ENCODE data around the gene EVPL. TPM values are rescaled to one million over a fixed set of nuclear protein-coding genes. Genes with fewer than 3 reads are reported as not detected.

Gene EVPL
- total and polyA plus RNA-seq, 4 experiments from 2014 or later: not detected

GRCh38 chr17:76053246-76054111 is 26.4 kb upstream of the EVPL start:
- Histone ChIP-seq H3K9me3 (ENCODE audit: control insufficient read depth in 1 of 2, low read length in 2 of 2) (no peaks in the 10 kb centered on the region), H3K36me3 (ENCODE audit: insufficient read depth, low read length) (peaks cover 71% of the 10 kb centered on the region), H3K27me3 (ENCODE audit: insufficient read depth, low read length) (no peaks in the 10 kb centered on the region), H3K4me1 (ENCODE audit: insufficient read depth, low read length) (peaks cover 6% of the 10 kb centered on the region), H3K4me3 (ENCODE audit: low read length in 2 of 2) (no peak overlapping the region), H3K27ac (ENCODE audit: low read depth, low read length) (no peak overlapping the region)
- Mint-ChIP-seq H3K36me3 (peaks cover 54 to 69% of the 10 kb centered on the region in 2 donors), H3K27ac (peak overlapping the region in 4 of 7 donors; percentile 31 to 52 (median 42)), H3K9me3 (no peaks in the 10 kb centered on the region), H3K4me1 (peaks cover 14 to 23% (median 20%) of the 10 kb centered on the region in 4 donors), H3K27me3 (no peaks in the 10 kb centered on the region), H3K4me3 (no peak overlapping the region)
- DNase-seq: no peak
- intact Hi-C loops (cut with micrococcal nuclease): no loop called here
- CTCF ChIA-PET (ENCODE audit: partially characterized antibody): interaction anchor here (1.0 to 2.2 kb wide), 2 partner anchors 10 to 39 kb away, joined by 4 to 12 read pairs; no protein-coding TSS in a partner anchor
- POLR2A ChIA-PET (ENCODE audit: partially characterized antibody): interaction anchor here (0.6 to 2.7 kb wide), 4 partner anchors 11 to 213 kb away, joined by 3 to 7 read pairs (median 3); no protein-coding TSS in a partner anchor

DNA sequence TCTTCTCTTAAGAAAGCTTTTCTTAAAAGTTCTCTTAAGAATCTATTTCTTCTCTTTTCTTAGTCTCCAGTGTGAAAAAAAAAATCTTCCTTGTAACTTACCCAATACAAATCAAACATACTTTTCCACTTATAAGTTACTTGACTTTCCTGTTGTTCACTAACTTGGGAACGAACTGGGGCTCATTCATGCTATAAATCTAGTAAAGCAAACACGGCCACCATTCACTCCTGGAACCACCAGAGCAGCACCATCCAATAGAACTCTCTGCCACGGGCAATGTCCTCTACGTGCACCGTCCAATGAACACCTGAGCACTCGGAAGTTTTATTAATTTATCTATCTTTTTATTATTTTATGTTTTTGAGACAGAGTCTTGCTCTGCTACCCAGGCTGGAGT is 24.5 kb upstream of the EVPL start:
- DNase-seq: no peak
- ChIA-PET POLR2A (ENCODE audit: partially characterized antibody) (no interaction called here), CTCF (ENCODE audit: partially characterized antibody) (no interaction called here)
- Mint-ChIP-seq H3K27ac (peak overlapping the region in 2 of 7 donors; percentile 64 to 78), H3K4me1 (peaks cover 17 to 28% (median 21%) of the 10 kb centered on the region in 4 donors), H3K9me3 (no peaks in the 10 kb centered on the region), H3K27me3 (no peaks in the 10 kb centered on the region), H3K4me3 (no peak overlapping the region), H3K36me3 (peaks cover 54 to 64% of the 10 kb centered on the region in 2 donors)
- Histone ChIP-seq H3K36me3 (ENCODE audit: insufficient read depth, low read length) (peaks cover 60% of the 10 kb centered on the region), H3K27ac (ENCODE audit: low read depth, low read length) (no peak overlapping the region), H3K4me3 (ENCODE audit: low read length in 2 of 2) (no peak overlapping the region), H3K4me1 (ENCODE audit: insufficient read depth, low read length) (peaks cover 6% of the 10 kb centered on the region), H3K9me3 (ENCODE audit: control insufficient read depth in 1 of 2, low read length in 2 of 2) (no peaks in the 10 kb centered on the region), H3K27me3 (ENCODE audit: insufficient read depth, low read length) (no peaks in the 10 kb centered on the region)
- intact Hi-C loops (cut with micrococcal nuclease): no loop called here

DNA sequence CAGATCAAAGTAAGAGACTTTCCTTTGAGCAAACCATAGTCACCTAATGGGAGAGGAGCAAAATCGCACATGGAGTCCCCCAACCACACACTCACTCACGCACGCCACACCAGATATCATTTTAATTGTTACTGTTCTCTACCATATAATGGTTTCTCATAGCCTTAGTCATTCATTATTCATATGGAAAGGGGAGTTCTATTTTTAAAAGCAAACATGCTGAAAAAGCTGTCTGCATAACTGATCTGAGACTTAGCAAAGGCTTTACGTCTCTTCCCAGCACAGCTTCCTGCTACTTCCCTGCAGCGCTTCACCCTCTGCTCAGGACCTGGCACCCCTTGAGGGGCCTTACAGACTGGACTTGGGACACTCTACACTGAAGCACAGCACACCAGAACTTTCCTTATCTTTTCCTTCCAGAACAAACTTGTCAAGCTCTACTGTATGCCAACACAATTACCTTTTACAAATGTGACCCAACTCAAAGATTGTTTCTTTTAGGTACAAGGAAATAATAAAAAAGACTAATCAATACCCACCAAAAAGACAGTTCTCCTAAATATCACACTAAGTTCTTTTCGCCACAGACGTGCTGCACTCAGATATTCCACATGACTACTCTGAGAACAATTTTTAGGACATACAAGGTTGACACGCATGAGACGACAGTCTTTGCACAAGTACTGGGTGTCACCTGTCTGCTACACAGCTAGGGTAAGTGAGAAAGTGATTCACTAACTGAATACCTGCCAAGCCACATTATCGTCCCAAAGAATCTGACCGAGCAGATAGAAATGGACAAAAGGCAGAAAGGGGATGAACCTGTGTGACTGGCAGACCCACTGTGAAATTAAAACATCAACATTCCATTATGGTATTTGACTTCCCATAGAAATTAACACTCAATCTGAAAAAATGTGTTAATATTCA is 23.7 kb upstream of the EVPL start:
- POLR2A ChIA-PET (ENCODE audit: partially characterized antibody): no interaction called here

GRCh38 chr17:76049836-76050537 is 22.9 kb upstream of the EVPL start:
- Mint-ChIP-seq H3K4me1 (peaks cover 14 to 23% (median 19%) of the 10 kb centered on the region in 4 donors), H3K27ac (peak overlapping the region in 5 of 7 donors; percentile 53 to 90 (median 74)), H3K9me3 (no peaks in the 10 kb centered on the region), H3K4me3 (no peak overlapping the region), H3K36me3 (peaks cover 59 to 71% of the 10 kb centered on the region in 2 donors), H3K27me3 (no peaks in the 10 kb centered on the region)
- no peak overlapping the region for H3K27ac ChIP-seq (ENCODE audit: low read depth, low read length)
- no peak overlapping the region for H3K4me3 ChIP-seq (ENCODE audit: low read length in 2 of 2)
- ChIA-PET POLR2A (ENCODE audit: partially characterized antibody) (interaction anchor here (0.8 kb wide), 1 partner anchor 11 kb away, joined by 3 read pairs; no protein-coding TSS in a partner anchor), CTCF (ENCODE audit: partially characterized antibody) (no interaction called here)
- intact Hi-C loops (cut with micrococcal nuclease): loop anchor here (2.0 kb wide), 1 partner anchor 15 kb away; no protein-coding TSS in a partner anchor
- H3K9me3 ChIP-seq (ENCODE audit: control insufficient read depth in 1 of 2, low read length in 2 of 2): no peaks in the 10 kb centered on the region
- peaks cover 66% of the 10 kb centered on the region for H3K36me3 ChIP-seq (ENCODE audit: insufficient read depth, low read length)
- DNase-seq: no peak
- H3K27me3 ChIP-seq (ENCODE audit: insufficient read depth, low read length): no peaks in the 10 kb centered on the region
- H3K4me1 ChIP-seq (ENCODE audit: insufficient read depth, low read length): peaks cover 6% of the 10 kb centered on the region

More for the DNA sequence above, 23.7 kb upstream of the EVPL start:
- CTCF ChIA-PET (ENCODE audit: partially characterized antibody): no interaction called here
- Mint-ChIP-seq H3K27me3 (no peaks in the 10 kb centered on the region), H3K4me1 (peaks cover 14 to 23% (median 19%) of the 10 kb centered on the region in 4 donors), H3K9me3 (no peaks in the 10 kb centered on the region), H3K36me3 (peaks cover 54 to 63% of the 10 kb centered on the region in 2 donors), H3K27ac (peak overlapping the region in 5 of 7 donors; percentile 19 to 70 (median 56)), H3K4me3 (no peak overlapping the region)
- Histone ChIP-seq H3K27ac (ENCODE audit: low read depth, low read length) (no peak overlapping the region), H3K4me1 (ENCODE audit: insufficient read depth, low read length) (peaks cover 6% of the 10 kb centered on the region), H3K27me3 (ENCODE audit: insufficient read depth, low read length) (no peaks in the 10 kb centered on the region), H3K9me3 (ENCODE audit: control insufficient read depth in 1 of 2, low read length in 2 of 2) (no peaks in the 10 kb centered on the region), H3K36me3 (ENCODE audit: insufficient read depth, low read length) (peaks cover 60% of the 10 kb centered on the region), H3K4me3 (ENCODE audit: low read length in 2 of 2) (no peak overlapping the region)
- DNase-seq: no peak
- intact Hi-C loops (cut with micrococcal nuclease): no loop called here

DNA sequence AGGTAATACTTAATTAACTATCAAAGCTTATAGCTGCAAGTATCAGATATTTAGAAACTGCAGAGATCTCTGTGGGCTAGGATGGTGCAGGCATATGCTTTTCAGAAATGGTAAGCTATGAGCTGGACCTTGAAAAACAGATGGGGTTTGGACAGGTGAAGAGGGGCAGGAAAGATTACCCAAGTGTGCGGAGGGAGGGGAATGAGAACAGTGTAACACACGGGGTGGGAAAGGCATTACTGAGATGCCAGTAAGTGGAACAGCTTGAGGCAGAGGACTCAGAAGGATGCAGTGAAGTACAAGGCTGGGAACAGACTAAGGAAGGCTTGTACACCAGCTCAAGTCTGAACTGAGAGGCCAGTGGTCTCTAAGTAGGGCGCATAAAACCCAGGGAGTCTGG is 22.1 kb upstream of the EVPL start:
- Histone ChIP-seq H3K9me3 (ENCODE audit: control insufficient read depth in 1 of 2, low read length in 2 of 2) (no peaks in the 10 kb centered on the region), H3K4me3 (ENCODE audit: low read length in 2 of 2) (no peak overlapping the region), H3K27ac (ENCODE audit: low read depth, low read length) (no peak overlapping the region), H3K4me1 (ENCODE audit: insufficient read depth, low read length) (peaks cover 6% of the 10 kb centered on the region), H3K36me3 (ENCODE audit: insufficient read depth, low read length) (peaks cover 74% of the 10 kb centered on the region), H3K27me3 (ENCODE audit: insufficient read depth, low read length) (no peaks in the 10 kb centered on the region)
- no peaks in the 10 kb centered on the region for H3K9me3 Mint-ChIP-seq
- H3K4me1 Mint-ChIP-seq: peaks cover 14 to 23% (median 19%) of the 10 kb centered on the region in 4 donors
- no peaks in the 10 kb centered on the region for H3K27me3 Mint-ChIP-seq
- intact Hi-C loops (cut with micrococcal nuclease): loop anchor here (2.0 kb wide), 1 partner anchor 16 kb away; no protein-coding TSS in a partner anchor
- H3K4me3 Mint-ChIP-seq: peak overlapping the region in 1 of 8 donors; percentile 7
- DNase-seq: no peak
- H3K27ac Mint-ChIP-seq: peak overlapping the region; percentile 49 to 95 (median 80)
- H3K36me3 Mint-ChIP-seq: peaks cover 66 to 76% of the 10 kb centered on the region in 2 donors
- ChIA-PET POLR2A (ENCODE audit: partially characterized antibody) (interaction anchor here (0.8 kb wide), 1 partner anchor 12 kb away, joined by 3 read pairs; no protein-coding TSS in a partner anchor), CTCF (ENCODE audit: partially characterized antibody) (no interaction called here)

GRCh38 chr17:76048711-76049110 is 21.6 kb upstream of the EVPL start:
- Mint-ChIP-seq H3K4me1 (peaks cover 14 to 23% (median 19%) of the 10 kb centered on the region in 4 donors), H3K9me3 (no peaks in the 10 kb centered on the region), H3K36me3 (peaks cover 66 to 76% of the 10 kb centered on the region in 2 donors), H3K27me3 (no peaks in the 10 kb centered on the region), H3K4me3 (no peak overlapping the region), H3K27ac (peak overlapping the region; percentile 49 to 95 (median 75))
- ChIA-PET POLR2A (ENCODE audit: partially characterized antibody) (no interaction called here), CTCF (ENCODE audit: partially characterized antibody) (interaction anchor here (0.6 kb wide), 1 partner anchor 457 kb away, joined by 4 read pairs; no protein-coding TSS in a partner anchor)
- H3K4me1 ChIP-seq (ENCODE audit: insufficient read depth, low read length): peaks cover 6% of the 10 kb centered on the region
- H3K27me3 ChIP-seq (ENCODE audit: insufficient read depth, low read length): no peaks in the 10 kb centered on the region
- H3K9me3 ChIP-seq (ENCODE audit: control insufficient read depth in 1 of 2, low read length in 2 of 2): no peaks in the 10 kb centered on the region
- H3K36me3 ChIP-seq (ENCODE audit: insufficient read depth, low read length): peaks cover 74% of the 10 kb centered on the region
- no peak overlapping the region for H3K4me3 ChIP-seq (ENCODE audit: low read length in 2 of 2)
- intact Hi-C loops (cut with micrococcal nuclease): loop anchor here (2.0 kb wide), 1 partner anchor 16 kb away; no protein-coding TSS in a partner anchor
- DNase-seq: peak in 4 of 5 donors; percentile 26 to 49 (median 38)
- H3K27ac ChIP-seq (ENCODE audit: low read depth, low read length): no peak overlapping the region
